Measurements from ENCODE around the gene SLC2A4.

SLC2A4 gene

GRCh38 chr17:7294614-7295153, 13.2 kb downstream of the SLC2A4 start, which contains the start of gene YBX2:
Gene YBX2, minus strand, starts transcription at chr17:7294639. Its CDS starts 139 bp downstream, at chr17:7294500.
- TF ChIP-seq, protein P1, sequence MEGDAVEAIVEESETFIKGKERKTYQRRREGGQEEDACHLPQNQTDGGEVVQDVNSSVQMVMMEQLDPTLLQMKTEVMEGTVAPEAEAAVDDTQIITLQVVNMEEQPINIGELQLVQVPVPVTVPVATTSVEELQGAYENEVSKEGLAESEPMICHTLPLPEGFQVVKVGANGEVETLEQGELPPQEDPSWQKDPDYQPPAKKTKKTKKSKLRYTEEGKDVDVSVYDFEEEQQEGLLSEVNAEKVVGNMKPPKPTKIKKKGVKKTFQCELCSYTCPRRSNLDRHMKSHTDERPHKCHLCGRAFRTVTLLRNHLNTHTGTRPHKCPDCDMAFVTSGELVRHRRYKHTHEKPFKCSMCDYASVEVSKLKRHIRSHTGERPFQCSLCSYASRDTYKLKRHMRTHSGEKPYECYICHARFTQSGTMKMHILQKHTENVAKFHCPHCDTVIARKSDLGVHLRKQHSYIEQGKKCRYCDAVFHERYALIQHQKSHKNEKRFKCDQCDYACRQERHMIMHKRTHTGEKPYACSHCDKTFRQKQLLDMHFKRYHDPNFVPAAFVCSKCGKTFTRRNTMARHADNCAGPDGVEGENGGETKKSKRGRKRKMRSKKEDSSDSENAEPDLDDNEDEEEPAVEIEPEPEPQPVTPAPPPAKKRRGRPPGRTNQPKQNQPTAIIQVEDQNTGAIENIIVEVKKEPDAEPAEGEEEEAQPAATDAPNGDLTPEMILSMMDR (conservative IDR thresholded peaks at IDR 0.05; ENCODE audit: control insufficient read depth, insufficient read depth, low read depth, low read length): no peak
- DNase-seq (ENCODE audit: low read depth): no peak

GRCh38 chr17:7295230-7296180, 14.0 kb downstream of the SLC2A4 start:
- TF ChIP-seq, protein P1 (conservative IDR thresholded peaks at IDR 0.05; ENCODE audit: control insufficient read depth, insufficient read depth, low read depth, low read length): no peak
- no peak overlapping the region for H3K4me3 ChIP-seq (ENCODE audit: control insufficient read depth, low read depth, low read length)
- DNase-seq (ENCODE audit: low read depth): no peak

More at GRCh38 chr17:7294614-7295153, 13.2 kb downstream of the SLC2A4 start, which contains the start of gene YBX2:
- H3K4me3 ChIP-seq (ENCODE audit: control insufficient read depth, low read depth, low read length): no peak within 1 kb of the TSS

GRCh38 chr17:7296189-7296861, 14.8 kb downstream of the SLC2A4 start:
- TF ChIP-seq, protein P1 (conservative IDR thresholded peaks at IDR 0.05; ENCODE audit: control insufficient read depth, insufficient read depth, low read depth, low read length): peak; percentile 39
- DNase-seq (ENCODE audit: low read depth): peak; percentile 70
- no peak overlapping the region for H3K4me3 ChIP-seq (ENCODE audit: control insufficient read depth, low read depth, low read length)

- DNase-seq (ENCODE audit: low read depth): no peak
- no peak overlapping the region for H3K4me3 ChIP-seq (ENCODE audit: control insufficient read depth, low read depth, low read length)
- TF ChIP-seq, protein P1 (conservative IDR thresholded peaks at IDR 0.05; ENCODE audit: control insufficient read depth, insufficient read depth, low read depth, low read length): no peak
These were observed 22.7 kb downstream of the SLC2A4 start for GRCh38 chr17:7304179-7304578.

GRCh38 chr17:7306911-7307685, 25.6 kb downstream of the SLC2A4 start, which contains the start of gene EIF5A:
Gene EIF5A, plus strand, starts transcription at chr17:7307628. Its CDS starts 2,008 bp downstream, at chr17:7309636.
- TF ChIP-seq, protein P1 (conservative IDR thresholded peaks at IDR 0.05; ENCODE audit: control insufficient read depth, insufficient read depth, low read depth, low read length): no peak
- peak within 1 kb of the TSS; percentile 100 for H3K4me3 ChIP-seq (ENCODE audit: control insufficient read depth, low read depth, low read length)
- peak; percentile 100 for DNase-seq (ENCODE audit: low read depth)

Data from fibroblast of mammary gland (primary cell).